Esophagus muscularis mucosa (tissue), 4 donors: ENCODE data around the gene MAP7D1.

ENCODE experiments used
- CTCF ChIP-seq, 3 experiments: fragments of 200-600 bp in 2 of 3; fragments of 450-650 bp in 1 of 3; sonication (generic) in 2 of 3; IDR thresholded peaks; one replicate each; pipeline ENCODE4 v1.5.1; 2017 to 2019; ENCODE audit warnings: antibody characterized with exemption in 3 of 3, mild to moderate bottlenecking in 2 of 3, moderate library complexity in 1 of 3
- EP300 ChIP-seq: sonication (generic); formaldehyde crosslinking; IDR thresholded peaks from one replicate; pipeline ENCODE4 v1.6.1; 2017; ENCODE audit warnings: antibody characterized with exemption
- POLR2A ChIP-seq: fragments of 450-650 bp; IDR thresholded peaks from one replicate; pipeline ENCODE4 v1.6.1; 2017; ENCODE audit warnings: antibody characterized with exemption, moderate library complexity, mild to moderate bottlenecking, low read depth
- POLR2AphosphoS5 ChIP-seq, 2 donors: sonication (generic); formaldehyde crosslinking; IDR thresholded peaks; one replicate each; pipeline ENCODE4 v1.6.1; 2017; ENCODE audit warnings: antibody characterized with exemption in 2 of 2

GRCh38 chr1:36172983-36173382, 17.0 kb downstream of the MAP7D1 start:
- no peak for TF ChIP-seq POLR2AphosphoS5 (IDR thresholded peaks at IDR 0.05)
- no peak for TF ChIP-seq CTCF (IDR thresholded peaks at IDR 0.05)
- no peak for TF ChIP-seq EP300
- TF ChIP-seq POLR2A = no peak
